Tibial nerve (tissue), 4 donors: ENCODE results near the gene CDH4. TPM values are rescaled to one million over a fixed set of nuclear protein-coding genes. Genes with fewer than 3 reads are reported as not detected.

ENCODE experiments used
- DNase-seq, 2 donors: peaks; one replicate each; pipeline ENCODE4 v3.0.0-alpha.2; 2019; ENCODE audit warnings: low spot score in 2 of 2
- H3K27ac ChIP-seq, 4 donors: fragments of 200-600 bp; sonication (generic) in 3 of 4; one replicate each; pipeline ENCODE4 v1.5.1; 2017 to 2019; ENCODE audit warnings: mild to moderate bottlenecking in 1 of 4
- H3K27me3 ChIP-seq, 2 donors: fragments of 200-600 bp; sonication (generic) in 1 of 2; one replicate each; pipeline versions ENCODE4 v1.5.1 to v1.6.0; 2017 to 2019
- H3K36me3 ChIP-seq, 3 donors: fragments of 200-600 bp; sonication (generic); one replicate each; pipeline ENCODE4 v1.5.1; 2018 to 2019
- H3K4me1 ChIP-seq, 4 donors: fragments of 200-600 bp; sonication (generic) in 3 of 4; one replicate each; pipeline ENCODE4 v1.5.1; 2017 to 2019
- H3K4me3 ChIP-seq, 4 donors: fragments of 200-600 bp; sonication (generic) in 3 of 4; one replicate each; pipeline ENCODE4 v1.5.1; 2017 to 2019; ENCODE audit warnings: mild to moderate bottlenecking in 1 of 4, moderate library complexity in 1 of 4
- H3K9me3 ChIP-seq, 4 donors: fragments of 200-600 bp; sonication (generic) in 3 of 4; one replicate each; pipeline ENCODE4 v1.5.1; 2017 to 2019
- EP300 ChIP-seq, 2 donors: sonication (generic); formaldehyde crosslinking; IDR thresholded peaks; one replicate each; pipeline ENCODE4 v1.6.1; 2017; ENCODE audit warnings: antibody characterized with exemption in 2 of 2, mild to moderate bottlenecking in 1 of 2
- POLR2A ChIP-seq, 2 donors: fragments of 450-650 bp; IDR thresholded peaks; one replicate each; pipeline ENCODE4 v1.6.1; 2017; ENCODE audit warnings: antibody characterized with exemption in 2 of 2, mild to moderate bottlenecking in 2 of 2, moderate library complexity in 2 of 2
- WGBS, 2 donors: methylation state at CpG; one replicate each; pipeline ENCODE4 v1.1.5; 2018; 5-methylcytosine and 5-hydroxymethylcytosine counted together
- total RNA-seq, 4 donors: library from RNA; depleted of rRNA; stranded (reverse); fragments of >200 nt; gene quantifications; one replicate each; pipeline ENCODE4 v1.1.0, GENCODE V29; 2016
- TF ChIP-seq, protein P1 (sequence below), 5 experiments: fragments of 200-600 bp in 3 of 5; fragments of 450-650 bp in 2 of 5; sonication (generic) in 3 of 5; IDR thresholded peaks; one replicate each; pipeline ENCODE4 v1.5.1; 2016 to 2019; ENCODE audit warnings: antibody characterized with exemption in 5 of 5, mild to moderate bottlenecking in 3 of 5, moderate library complexity in 2 of 5

Gene CDH4
- total RNA-seq, 4 donors from 2014 or later, result 0.78 to 2.3 (median 1.0) TPM

GRCh38 chr20:61890210-61890609, 638.1 kb downstream of the CDH4 start:
- DNase-seq, result no peak
- 0% methylated on average over 1 of the region's 1 CpG for WGBS, 2 donors
- peaks cover 0 to 4% (median 0%) of the 10 kb centered on the region in 4 donors for H3K4me1 ChIP-seq
- H3K27ac ChIP-seq, result no peak overlapping the region
- H3K9me3 ChIP-seq, result peaks cover 0 to 13% (median 0%) of the 10 kb centered on the region in 4 donors
- no peaks in the 10 kb centered on the region for H3K36me3 ChIP-seq
- no peak overlapping the region for H3K4me3 ChIP-seq
- H3K27me3 ChIP-seq, result no peaks in the 10 kb centered on the region
- TF ChIP-seq POLR2A (IDR thresholded peaks at IDR 0.05), result no peak
- TF ChIP-seq, protein P1, sequence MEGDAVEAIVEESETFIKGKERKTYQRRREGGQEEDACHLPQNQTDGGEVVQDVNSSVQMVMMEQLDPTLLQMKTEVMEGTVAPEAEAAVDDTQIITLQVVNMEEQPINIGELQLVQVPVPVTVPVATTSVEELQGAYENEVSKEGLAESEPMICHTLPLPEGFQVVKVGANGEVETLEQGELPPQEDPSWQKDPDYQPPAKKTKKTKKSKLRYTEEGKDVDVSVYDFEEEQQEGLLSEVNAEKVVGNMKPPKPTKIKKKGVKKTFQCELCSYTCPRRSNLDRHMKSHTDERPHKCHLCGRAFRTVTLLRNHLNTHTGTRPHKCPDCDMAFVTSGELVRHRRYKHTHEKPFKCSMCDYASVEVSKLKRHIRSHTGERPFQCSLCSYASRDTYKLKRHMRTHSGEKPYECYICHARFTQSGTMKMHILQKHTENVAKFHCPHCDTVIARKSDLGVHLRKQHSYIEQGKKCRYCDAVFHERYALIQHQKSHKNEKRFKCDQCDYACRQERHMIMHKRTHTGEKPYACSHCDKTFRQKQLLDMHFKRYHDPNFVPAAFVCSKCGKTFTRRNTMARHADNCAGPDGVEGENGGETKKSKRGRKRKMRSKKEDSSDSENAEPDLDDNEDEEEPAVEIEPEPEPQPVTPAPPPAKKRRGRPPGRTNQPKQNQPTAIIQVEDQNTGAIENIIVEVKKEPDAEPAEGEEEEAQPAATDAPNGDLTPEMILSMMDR (IDR thresholded peaks at IDR 0.05), result no peak
- no peak for TF ChIP-seq EP300 (IDR thresholded peaks at IDR 0.05)

DNA sequence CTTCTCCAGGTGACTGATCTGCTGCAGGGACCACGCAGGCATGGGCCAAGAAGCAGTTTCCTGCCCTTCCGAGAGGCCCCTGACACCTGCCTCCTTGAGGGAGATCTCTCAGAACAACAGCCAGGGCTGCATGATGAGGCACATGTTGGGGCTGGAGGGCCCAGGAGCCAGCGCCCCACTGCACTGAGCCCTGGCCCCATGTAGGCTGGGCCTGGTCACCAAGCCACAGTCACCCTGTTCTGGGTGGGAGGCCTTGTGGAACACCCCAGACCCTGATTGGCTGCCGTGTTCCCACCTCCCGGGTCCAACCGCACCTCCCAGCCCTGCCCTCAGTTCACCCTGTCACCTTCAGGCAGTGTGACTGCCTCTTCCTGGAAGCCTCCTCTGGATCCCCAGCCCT, 639.4 kb downstream of the CDH4 start:
- no peak overlapping the region for H3K4me3 ChIP-seq
- 64 to 76% methylated on average over 5 of the region's 6 CpGs for WGBS, 2 donors
- no peak for DNase-seq
- no peak for TF ChIP-seq EP300 (IDR thresholded peaks at IDR 0.05)
- TF ChIP-seq, protein P1 (IDR thresholded peaks at IDR 0.05), result no peak
- no peak for TF ChIP-seq POLR2A (IDR thresholded peaks at IDR 0.05)
- H3K27ac ChIP-seq, result no peak overlapping the region
- H3K4me1 ChIP-seq, result peaks cover 0 to 4% (median 0%) of the 10 kb centered on the region in 4 donors
- H3K9me3 ChIP-seq, result peaks cover 0 to 13% (median 0%) of the 10 kb centered on the region in 4 donors
- no peaks in the 10 kb centered on the region for H3K27me3 ChIP-seq
- no peaks in the 10 kb centered on the region for H3K36me3 ChIP-seq

GRCh38 chr20:61891916-61892649, 640.0 kb downstream of the CDH4 start:
- H3K4me1 ChIP-seq, result peaks cover 0 to 1% (median 0%) of the 10 kb centered on the region in 4 donors

GRCh38 chr20:61895016-61895415, 643.0 kb downstream of the CDH4 start:
- TF ChIP-seq, protein P1 (IDR thresholded peaks at IDR 0.05), result no peak
- no peak for TF ChIP-seq POLR2A (IDR thresholded peaks at IDR 0.05)
- TF ChIP-seq EP300 (IDR thresholded peaks at IDR 0.05), result no peak
- H3K27ac ChIP-seq, result no peak overlapping the region
- no peaks in the 10 kb centered on the region for H3K4me1 ChIP-seq
- no peak for DNase-seq
- peaks cover 0 to 13% (median 0%) of the 10 kb centered on the region in 4 donors for H3K9me3 ChIP-seq
- H3K4me3 ChIP-seq, result no peak overlapping the region
- 86 to 90% methylated on average over 18 of the region's 22 CpGs for WGBS, 2 donors
- H3K36me3 ChIP-seq, result no peaks in the 10 kb centered on the region
- peaks cover 0 to 14% of the 10 kb centered on the region in 2 donors for H3K27me3 ChIP-seq

More at GRCh38 chr20:61891916-61892649, 640.0 kb downstream of the CDH4 start:
- no peak for DNase-seq
- H3K27ac ChIP-seq, result no peak overlapping the region
- TF ChIP-seq POLR2A (IDR thresholded peaks at IDR 0.05) (no peak), EP300 (IDR thresholded peaks at IDR 0.05) (no peak)
- TF ChIP-seq, protein P1 (IDR thresholded peaks at IDR 0.05), result no peak
- 80% methylated on average over 6 of the region's 6 CpGs for WGBS, 2 donors
- H3K4me3 ChIP-seq, result no peak overlapping the region
- H3K9me3 ChIP-seq, result peaks cover 0 to 13% (median 0%) of the 10 kb centered on the region in 4 donors
- no peaks in the 10 kb centered on the region for H3K36me3 ChIP-seq
- no peaks in the 10 kb centered on the region for H3K27me3 ChIP-seq

DNA sequence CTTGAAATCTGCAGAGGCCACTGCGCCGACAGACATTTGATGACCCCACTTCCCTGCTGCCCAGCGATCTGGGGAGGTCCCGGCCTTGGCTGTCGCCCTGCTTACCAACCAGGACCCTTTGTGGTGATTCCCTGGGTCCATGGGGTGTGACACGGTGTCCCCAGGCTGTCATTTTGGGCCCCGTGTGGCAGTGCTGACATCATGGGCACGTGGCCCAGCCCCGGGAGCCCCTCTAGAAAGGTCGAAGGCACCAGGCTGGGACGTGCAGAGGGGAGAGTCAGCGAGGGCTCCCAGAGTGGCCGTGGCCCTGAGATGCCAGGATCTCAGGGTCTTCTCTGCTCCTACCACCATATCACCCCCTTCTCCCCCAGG, 643.6 kb downstream of the CDH4 start:
- no peak for DNase-seq
- WGBS, 2 donors, result 86 to 88% methylated on average over 6 to 13 of the region's 13 CpGs
- H3K4me1 ChIP-seq, result peaks cover 0 to 3% (median 0%) of the 10 kb centered on the region in 4 donors
- peaks cover 0 to 14% of the 10 kb centered on the region in 2 donors for H3K27me3 ChIP-seq
- H3K36me3 ChIP-seq, result no peaks in the 10 kb centered on the region
- H3K9me3 ChIP-seq, result peaks cover 0 to 13% (median 0%) of the 10 kb centered on the region in 4 donors
- TF ChIP-seq POLR2A (IDR thresholded peaks at IDR 0.05), result no peak
- TF ChIP-seq EP300 (IDR thresholded peaks at IDR 0.05), result no peak
- TF ChIP-seq, protein P1 (IDR thresholded peaks at IDR 0.05), result no peak
- no peak overlapping the region for H3K27ac ChIP-seq
- no peak overlapping the region for H3K4me3 ChIP-seq
